CD4-positive, alpha-beta T cell (primary cell): ENCODE data around the gene ZNF724. TPM values are rescaled to one million over a fixed set of nuclear protein-coding genes. Genes with fewer than 3 reads are reported as not detected.
"Not testable (repeated sequence)": the region's sequence is repeated elsewhere in the genome, so short reads cannot be mapped to it uniquely, and the experiment has no call there.

Experiments used
- ATAC-seq: fragments of 200-7000 bp; cut with Tn5 transposase; one replicate; pipeline ENCODE4 v1.10.0; 2022; ENCODE audit warnings: mild to moderate bottlenecking; ENCODE audit not compliant: poor library complexity
- CTCF ChIA-PET: fragments of 350-600 bp; sonication (Branson Sonifier 250); formaldehyde crosslinking; loops from one replicate; lab custom pipeline; 2021; ENCODE audit warnings: antibody characterized with exemption, inconsistent platforms; lab: Charles Lee
- POLR2A ChIA-PET: fragments of 350-600 bp; sonication (Branson Sonifier 250); formaldehyde crosslinking; loops from one replicate; lab custom pipeline; 2021; ENCODE audit warnings: antibody characterized with exemption, inconsistent platforms; lab: Charles Lee
- DNase-seq, 14 experiments: peaks; one replicate each; pipeline ENCODE4 v3.0.0-alpha.2; 2013 to 2020; ENCODE audit warnings: mixed read lengths in 2 of 14
- H3K27ac ChIP-seq, 2 donors: one replicate each; pipeline versions ENCODE4 v1.5.1 to v1.7.0; 2013; ENCODE audit warnings: low read length in 2 of 2, low read depth in 1 of 2, mild to moderate bottlenecking in 1 of 2
- H3K27me3 ChIP-seq, 2 experiments: 1 replicate in 1 of 2; 2 replicates in 1 of 2; pipeline versions ENCODE4 v1.6.1 to v1.7.0; 2013; ENCODE audit warnings: low read length in 2 of 2, control low read depth in 1 of 2, mild to moderate bottlenecking in 1 of 2, moderate library complexity in 1 of 2; ENCODE audit not compliant: insufficient read depth in 2 of 2, control insufficient read depth in 1 of 2
- H3K36me3 ChIP-seq: one replicate; pipeline ENCODE4 v1.6.1; 2013; ENCODE audit warnings: low read length, control low read depth; ENCODE audit not compliant: insufficient read depth
- H3K4me1 ChIP-seq: one replicate; pipeline ENCODE4 v1.6.1; 2013; ENCODE audit warnings: low read length, control low read depth; ENCODE audit not compliant: insufficient read depth
- H3K4me3 ChIP-seq: one replicate; pipeline ENCODE4 v1.5.1; 2013; ENCODE audit warnings: mild to moderate bottlenecking, low read length, moderate library complexity
- H3K9me3 ChIP-seq, 2 experiments: 1 replicate in 1 of 2; 2 replicates in 1 of 2; pipeline versions ENCODE4 v1.6.1 to v1.7.0; 2013; ENCODE audit warnings: low read length in 2 of 2, mild to moderate bottlenecking in 2 of 2, control low read depth in 1 of 2, moderate library complexity in 1 of 2; ENCODE audit not compliant: control insufficient read depth in 1 of 2, insufficient read depth in 1 of 2
- H3K27ac Mint-ChIP-seq: one replicate; pipeline ENCODE4 v1.8.0; 2020; ENCODE audit warnings: mixed read lengths
- H3K27me3 Mint-ChIP-seq: one replicate; pipeline ENCODE4 v1.8.0; 2021; ENCODE audit warnings: mixed read lengths
- H3K36me3 Mint-ChIP-seq: one replicate; pipeline ENCODE4 v1.8.0; 2021; ENCODE audit warnings: low read depth, mixed read lengths
- H3K4me1 Mint-ChIP-seq: one replicate; pipeline ENCODE4 v1.8.0; 2021; ENCODE audit warnings: low read depth, mixed read lengths
- H3K4me3 Mint-ChIP-seq: one replicate; pipeline ENCODE4 v1.8.0; 2020; ENCODE audit warnings: mild to moderate bottlenecking, mixed read lengths
- H3K9me3 Mint-ChIP-seq: one replicate; pipeline ENCODE4 v1.8.0; 2020; ENCODE audit warnings: mixed read lengths
- CTCF ChIP-seq: fragments of 200-600 bp; IDR thresholded peaks from one replicate; pipeline ENCODE4 v1.8.0; 2022; ENCODE audit warnings: antibody characterized with exemption, mild to moderate bottlenecking
- intact Hi-C, 2 experiments: fragments of 100-400 bp; cut with DNase I in 1 of 2; cut with micrococcal nuclease in 1 of 2; formaldehyde crosslinking; loops; one replicate each; pipeline versions ENCODE4 v1.15.1 to v1.9.0; 2023 to 2025; cut with DNase I, micrococcal nuclease
- polyA plus RNA-seq, 2 donors: library from polyadenylated mRNA; unstranded; fragments of 120-200 nt; gene quantifications; one replicate each; pipeline ENCODE4 v1.2.1, GENCODE V29; 2013
- total RNA-seq, 174 experiments: library from RNA in 2 of 174; stranded (reverse) in 2 of 174; gene quantifications; one replicate each; pipeline ENCODE4 v1.2.3 and lab custom pipeline; 2021 to 2026

The ZNF724 gene
- total RNA-seq (1 to 10 TPM; 4.2 to 5.5 TPM), total RNA-seq (lab: John Stamatoyannopoulos, UW) (0.40 to 9.5 (median 4.6) reads per million in 172 experiments)
- polyA plus RNA-seq (2013, experiment 1 of 2) = 1.3 TPM
- polyA plus RNA-seq (2013, experiment 2 of 2) = 1.8 TPM

- peak within 1 kb of the TSS; percentile 83 for H3K4me3 ChIP-seq
- Mint-ChIP-seq H3K27ac (peak within 1 kb of the TSS; percentile 83), H3K9me3 (no peaks in the 10 kb centered on the region), H3K27me3 (no peaks in the 10 kb centered on the region), H3K4me3 (peak within 1 kb of the TSS; percentile 98), H3K36me3 (peaks cover 19% of the 10 kb centered on the region), H3K4me1 (peaks cover 13% of the 10 kb centered on the region)
- CTCF ChIA-PET = interaction anchor here (1.6 kb wide), 1 partner anchor 34 kb away, joined by 8 read pairs; no protein-coding TSS in a partner anchor
- peaks cover 0 to 4% of the 10 kb centered on the region in 2 experiments for H3K9me3 ChIP-seq
- ATAC-seq (peak; percentile 99), DNase-seq (peak; percentile 78 to 94 (median 82))
- TF ChIP-seq CTCF = no peak
- H3K36me3 ChIP-seq = no peaks in the 10 kb centered on the region
- H3K27me3 ChIP-seq = no peaks in the 10 kb centered on the region
- POLR2A ChIA-PET = interaction anchor here (0.7 to 3.1 kb wide), 19 partner anchors 8 to 1853 kb away, joined by 3 to 68 read pairs (median 3); partner anchors contain the start of genes ZNF100, ZNF257, ZNF43 and ZNF492
- H3K27ac ChIP-seq = peak within 1 kb of the TSS; percentile 29 to 55
- peaks cover 12% of the 10 kb centered on the region for H3K4me1 ChIP-seq
- intact Hi-C loops = loop anchor here (5.0 to 10.0 kb wide), 4 partner anchors 145 to 665 kb away; partner anchors contain the start of genes ZNF726 (in 2 of the 2), ZNF675 (in 1 of the 2) and ZNF91 (in 1 of the 2)
Observed at GRCh38 chr19:23249911-23250649, at the start of gene ZNF724. Gene ZNF724 (minus strand): TSS chr19:23250394. CDS start chr19:23250242, 152 bp downstream.

DNA sequence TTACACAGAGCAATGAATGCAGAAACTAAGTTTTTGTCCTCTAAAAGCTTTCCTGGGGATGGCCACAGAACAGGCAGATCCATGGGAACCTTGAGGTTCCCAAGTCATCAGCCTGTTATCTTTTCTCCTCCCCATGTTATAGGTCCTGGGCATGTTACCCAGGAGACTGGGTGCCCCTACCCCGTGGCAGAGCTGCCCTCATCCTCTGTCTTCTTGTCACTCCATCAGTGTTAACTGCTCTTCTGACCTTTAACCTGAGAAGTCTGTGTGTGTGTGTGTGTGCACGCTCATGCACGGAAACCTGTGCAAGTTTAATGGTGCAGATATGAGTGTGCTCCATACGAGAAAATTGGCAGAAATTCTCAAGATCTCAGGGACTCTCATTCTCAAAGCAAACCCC, 43.9 kb upstream of the ZNF724 start:
- ATAC-seq = no peak
- ChIA-PET POLR2A (no interaction called here), CTCF (no interaction called here)
- no peak overlapping the region for H3K4me3 ChIP-seq
- H3K27ac Mint-ChIP-seq = no peak overlapping the region
- no peak overlapping the region for H3K27ac ChIP-seq
- H3K27me3 ChIP-seq = no peaks in the 10 kb centered on the region
- H3K27me3 Mint-ChIP-seq = no peaks in the 10 kb centered on the region
- H3K36me3 Mint-ChIP-seq = peaks cover 9% of the 10 kb centered on the region
- no peak for DNase-seq
- H3K4me3 Mint-ChIP-seq = no peak overlapping the region
- peaks cover 0 to 11% of the 10 kb centered on the region in 2 experiments for H3K9me3 ChIP-seq
- TF ChIP-seq CTCF = no peak
- H3K36me3 ChIP-seq = no peaks in the 10 kb centered on the region
- no peaks in the 10 kb centered on the region for H3K4me1 Mint-ChIP-seq
- no peaks in the 10 kb centered on the region for H3K4me1 ChIP-seq
- H3K9me3 Mint-ChIP-seq = peaks cover 11% of the 10 kb centered on the region
- intact Hi-C loops = no loop called here

DNA sequence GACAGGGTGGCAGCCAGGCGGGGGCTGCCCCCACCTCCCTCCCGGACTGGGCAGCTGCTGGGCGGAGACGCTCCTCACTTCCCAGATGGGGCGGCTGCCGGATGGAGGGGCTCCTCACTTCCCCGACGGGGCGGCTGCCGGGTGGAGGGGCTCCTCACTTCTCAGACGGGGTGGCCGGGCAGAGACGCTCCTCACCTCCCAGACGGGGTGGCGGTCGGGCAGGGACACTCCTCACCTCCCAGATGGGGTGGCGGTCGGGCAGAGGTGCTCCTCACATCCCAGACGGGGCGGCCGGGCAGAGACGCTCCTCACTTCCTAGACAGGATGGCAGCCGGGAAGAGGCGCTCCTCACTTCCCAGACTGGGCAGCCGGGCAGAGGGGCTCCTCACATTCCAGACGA, 39.8 kb upstream of the ZNF724 start:
- ATAC-seq, H3K36me3 Mint-ChIP-seq, CTCF ChIA-PET, H3K4me1 Mint-ChIP-seq, H3K27ac ChIP-seq, H3K9me3 Mint-ChIP-seq, POLR2A ChIA-PET, intact Hi-C loops, H3K27me3 ChIP-seq, H3K27me3 Mint-ChIP-seq, H3K36me3 ChIP-seq, H3K27ac Mint-ChIP-seq, H3K4me3 ChIP-seq, H3K4me1 ChIP-seq, DNase-seq, H3K4me3 Mint-ChIP-seq: not testable (repeated sequence)
- peaks cover 0 to 11% of the 10 kb centered on the region in 2 experiments for H3K9me3 ChIP-seq
